NK-92 treated with Interleukin-12 subunit alpha and Interleukin-12 subunit beta, amount 100 ng/mL, for 24 hours (cell line): Measurements from ENCODE around the gene VTN.
A peak's percentile ranks its signal among the peaks of the same experiment; 100 is the strongest.
"Not testable (repeated sequence)": the region's sequence is repeated elsewhere in the genome, so short reads cannot be mapped to it uniquely, and the experiment has no call there.

ENCODE experiments used
- DNase-seq: peaks from one replicate; lab custom pipeline; 2025; lab: John Stamatoyannopoulos, UW

Gene VTN

DNA sequence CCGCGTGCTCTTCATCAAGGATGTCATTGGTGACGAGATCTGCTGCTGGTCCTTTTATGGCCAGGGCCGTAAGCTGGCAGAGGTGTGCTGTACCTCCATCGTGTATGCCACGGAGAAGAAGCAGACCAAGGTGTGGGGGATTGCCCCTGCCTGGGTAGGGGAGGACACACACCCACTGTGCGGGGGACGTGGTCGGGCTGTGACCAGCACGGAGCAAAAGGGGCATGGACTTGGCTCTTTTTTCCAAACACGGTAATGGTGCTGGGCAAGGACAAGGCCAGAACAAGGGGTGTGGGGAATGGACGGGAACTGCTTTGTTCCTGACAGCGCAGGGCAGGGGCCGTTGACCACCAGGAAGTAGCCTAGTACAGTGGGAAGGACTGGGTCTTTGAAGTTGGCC lies 27.8 kb downstream of the VTN start:
- no peak for DNase-seq

DNA sequence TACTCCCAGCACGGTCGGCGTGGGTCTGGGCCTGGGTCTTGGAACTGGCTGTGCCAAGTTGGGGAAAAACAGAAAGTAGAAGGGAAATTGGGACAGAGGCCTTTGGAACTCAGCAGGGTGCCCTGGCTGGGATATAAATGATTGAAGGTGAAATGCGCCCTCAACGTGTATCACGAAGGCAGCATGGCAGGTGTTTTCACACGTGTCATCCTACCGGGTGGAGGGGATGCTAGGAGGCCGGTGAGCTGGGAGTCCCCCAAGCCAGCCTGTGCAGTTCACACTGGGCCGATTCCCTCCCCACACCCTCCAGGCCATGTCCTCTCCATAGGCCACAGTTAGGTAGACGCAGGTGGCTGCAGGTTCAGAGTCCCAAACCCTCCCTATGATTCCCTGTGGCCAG lies 28.6 kb downstream of the VTN start:
- DNase-seq = no peak

GRCh38 chr17:28340374-28340773 lies 29.7 kb downstream of the VTN start:
- DNase-seq = no peak

DNA sequence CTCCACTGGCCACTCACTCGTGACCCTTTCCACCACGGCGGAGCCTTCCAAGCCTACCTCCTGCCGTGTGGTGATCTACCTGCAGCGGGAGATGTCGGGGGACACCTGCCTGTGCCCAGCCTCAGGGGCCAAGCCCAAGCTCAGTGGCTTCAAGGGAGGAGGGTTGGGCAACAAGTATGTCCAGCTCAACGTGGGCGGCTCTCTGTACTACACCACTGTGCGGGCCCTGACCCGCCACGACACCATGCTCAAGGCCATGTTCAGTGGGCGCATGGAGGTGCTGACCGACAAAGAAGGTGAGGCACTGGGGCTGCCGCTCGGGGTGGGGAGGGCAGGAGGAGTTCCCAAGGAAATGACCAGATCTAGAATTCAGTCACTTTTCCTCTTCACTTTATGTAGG lies 30.7 kb downstream of the VTN start:
- DNase-seq = no peak

DNA sequence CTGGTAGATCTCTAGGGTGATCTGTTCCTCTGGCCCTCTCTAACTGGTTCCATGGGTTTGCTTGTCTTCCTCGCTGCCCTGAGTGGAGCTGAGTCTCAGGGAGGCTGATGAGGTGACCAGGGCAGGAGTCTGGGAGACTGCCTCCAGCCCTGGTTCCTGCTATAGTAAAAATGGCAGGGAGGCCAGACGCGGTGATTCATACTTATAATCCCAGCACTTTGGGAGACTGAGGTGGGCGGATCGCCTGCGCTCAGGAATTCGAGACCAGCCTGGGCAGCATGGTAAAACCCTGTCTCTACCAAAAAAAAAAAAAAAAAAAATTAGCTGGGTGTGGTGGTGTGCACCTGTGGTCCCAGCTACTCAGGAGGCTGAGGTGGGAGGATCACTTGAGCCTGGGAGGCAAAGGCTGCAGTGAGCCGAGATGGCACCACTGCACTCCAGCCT lies 31.3 kb downstream of the VTN start:
- DNase-seq = not testable (repeated sequence)

DNA sequence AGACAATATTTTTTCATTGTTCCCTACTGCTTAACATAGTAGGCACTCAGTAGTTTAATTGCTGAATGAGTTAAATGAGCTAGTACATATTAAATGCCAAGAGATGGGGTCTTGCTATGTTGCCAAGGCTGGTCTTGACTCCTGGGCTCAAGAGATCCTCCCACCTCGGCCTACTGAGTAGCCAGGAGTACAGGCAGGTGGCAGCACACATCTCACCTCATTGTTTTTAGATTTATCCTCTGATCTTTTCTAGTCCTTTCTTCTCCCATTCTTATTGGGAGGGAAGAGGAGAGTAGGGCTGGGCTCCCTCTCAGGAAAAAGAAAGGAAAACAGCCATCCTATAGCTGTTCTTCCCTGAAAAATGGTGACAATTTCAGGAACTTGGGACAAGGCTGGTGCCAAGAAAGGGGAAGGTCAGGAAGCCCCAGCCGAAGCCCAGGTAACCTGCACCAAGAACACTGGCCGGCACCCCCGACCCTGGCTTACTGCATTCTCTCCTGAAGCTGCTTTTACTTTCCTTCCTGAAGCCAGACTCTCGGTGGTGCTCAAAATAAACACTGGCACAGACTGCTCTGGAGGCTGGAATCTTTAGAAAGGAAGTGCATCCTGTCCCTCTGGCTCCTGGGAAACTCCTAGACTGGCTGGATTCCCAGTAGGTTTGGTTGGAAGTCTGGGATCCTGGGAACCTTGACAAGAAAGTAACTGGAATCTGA lies 31.9 kb downstream of the VTN start:
- no peak for DNase-seq

DNA sequence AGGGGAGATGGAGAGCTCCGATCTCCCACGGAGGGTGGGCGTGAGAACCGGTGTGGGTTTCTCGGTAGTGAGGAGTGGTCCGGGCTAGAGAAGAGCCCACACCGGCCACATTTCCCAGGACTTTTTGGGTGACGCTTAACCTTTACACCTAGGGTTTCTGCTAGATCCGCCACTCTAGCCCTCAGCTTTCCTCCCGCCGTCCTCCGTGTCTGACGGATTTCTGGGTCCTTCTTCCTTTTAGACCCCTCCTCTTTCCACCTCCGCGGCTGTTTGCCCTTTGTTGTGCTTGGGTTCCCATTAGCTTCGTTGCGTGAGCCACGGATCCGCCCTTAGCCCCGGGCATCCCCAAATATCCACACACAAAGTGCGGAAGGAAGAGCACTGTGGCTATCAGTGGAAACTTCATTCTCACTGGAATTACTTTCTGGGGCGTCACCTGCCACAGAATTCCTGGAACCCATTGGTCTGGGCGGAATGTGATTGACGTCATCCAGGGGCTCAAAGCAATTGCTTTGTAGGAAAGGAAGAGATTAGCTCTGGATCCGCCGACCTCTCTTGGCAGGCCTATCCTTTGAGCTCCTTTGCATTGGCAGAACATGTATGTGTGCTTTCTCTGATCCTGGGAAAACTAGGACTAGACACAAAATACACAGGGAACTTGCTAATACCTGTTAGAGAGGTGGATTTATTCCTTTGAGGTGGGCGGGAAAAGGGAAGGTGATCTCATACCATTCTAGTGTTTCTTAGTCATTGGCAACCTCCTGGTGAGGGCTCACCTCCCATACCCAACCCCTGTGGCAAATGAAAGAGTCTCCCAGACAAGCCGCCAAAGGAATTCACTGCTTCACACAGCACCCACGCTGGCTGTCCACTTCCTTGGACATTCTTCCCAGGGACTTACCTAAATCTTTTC lies 33.9 kb downstream of the VTN start:
- peak; percentile 37 for DNase-seq

- peak; percentile 99 for DNase-seq
Measured at GRCh38 chr17:28335201-28335958, 34.7 kb downstream of the VTN start, which contains the start of the genes IFT20 and TNFAIP1. Gene IFT20 (minus strand): TSS chr17:28335472. CDS start chr17:28331985, 3,487 bp downstream. Gene TNFAIP1 (plus strand): TSS chr17:28335761. CDS start chr17:28339522, 3,761 bp downstream.

DNA sequence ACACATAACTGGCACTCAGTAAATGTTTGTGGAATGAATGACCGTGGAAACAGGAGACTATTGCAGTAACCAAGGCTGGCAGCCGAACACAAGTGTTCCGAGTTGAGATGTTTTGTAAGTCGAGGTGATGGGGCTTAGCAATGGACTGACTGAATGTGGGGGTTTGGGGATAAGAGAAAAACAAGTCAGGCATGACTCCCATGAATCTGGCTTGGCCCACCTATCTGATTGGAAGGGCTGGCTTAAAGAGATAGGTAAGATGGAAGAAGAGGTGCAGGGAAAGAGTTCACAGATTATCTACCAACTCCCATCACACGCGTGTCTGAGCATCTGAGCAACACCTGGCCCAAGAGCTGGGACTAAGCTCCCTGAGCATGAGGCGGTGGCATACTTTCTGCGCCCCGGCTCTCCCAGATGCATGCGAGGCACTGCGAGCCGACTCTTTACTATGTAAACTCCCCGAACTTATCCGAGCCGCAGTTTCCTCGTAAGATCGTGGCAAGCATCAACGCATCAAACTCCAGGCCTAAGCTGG lies 35.4 kb downstream of the VTN start:
- no peak for DNase-seq

DNA sequence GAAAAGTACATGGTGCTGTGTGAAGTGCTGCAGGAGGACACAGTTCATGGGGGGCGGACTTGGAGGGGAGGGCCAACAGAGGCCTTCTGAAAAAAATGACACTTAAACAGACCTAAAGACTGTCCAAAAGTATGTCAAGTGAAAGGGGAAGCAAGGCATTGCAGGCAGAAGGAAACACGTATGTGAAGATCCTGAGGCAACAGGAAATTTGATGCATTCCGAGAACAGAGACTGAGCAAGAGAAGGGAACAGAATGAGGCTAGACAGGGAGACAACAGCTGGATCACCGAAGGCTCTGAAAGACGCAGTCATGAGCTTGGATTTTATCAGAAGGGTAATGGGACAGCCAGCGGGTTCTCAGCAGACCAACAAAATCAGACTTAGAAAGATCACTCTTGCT lies 35.9 kb downstream of the VTN start:
- no peak for DNase-seq

DNA sequence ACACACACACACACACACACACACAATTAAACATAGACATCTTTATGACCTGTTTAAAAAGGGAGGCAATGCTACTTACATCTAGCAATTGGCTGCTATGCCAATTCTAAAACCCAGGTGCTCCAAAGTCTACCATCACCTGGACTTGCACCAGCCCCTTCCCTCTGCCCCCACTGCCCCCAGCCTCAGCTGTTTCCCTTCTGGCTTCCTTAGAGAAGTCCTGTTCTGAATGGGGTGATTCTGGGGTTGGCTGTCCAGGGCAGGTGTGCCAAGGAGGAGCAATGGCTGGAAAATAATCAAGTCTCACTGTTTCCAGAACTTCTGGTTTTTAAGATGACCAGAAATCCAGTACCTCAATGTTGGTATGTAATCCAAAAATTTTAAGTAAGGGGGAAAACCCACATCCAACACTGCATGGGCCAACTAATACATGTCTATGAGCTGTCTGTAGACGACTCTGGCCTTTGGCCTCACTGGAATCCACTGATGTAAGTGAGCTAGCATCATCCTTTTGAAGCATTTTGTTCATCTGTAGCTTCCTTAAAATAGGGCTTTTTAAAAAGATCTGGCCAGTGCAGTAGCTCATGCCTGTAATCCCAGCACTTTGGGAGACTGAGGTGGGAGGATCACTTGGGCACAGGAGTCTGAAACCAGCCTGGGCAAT lies 36.9 kb downstream of the VTN start:
- DNase-seq = no peak

DNA sequence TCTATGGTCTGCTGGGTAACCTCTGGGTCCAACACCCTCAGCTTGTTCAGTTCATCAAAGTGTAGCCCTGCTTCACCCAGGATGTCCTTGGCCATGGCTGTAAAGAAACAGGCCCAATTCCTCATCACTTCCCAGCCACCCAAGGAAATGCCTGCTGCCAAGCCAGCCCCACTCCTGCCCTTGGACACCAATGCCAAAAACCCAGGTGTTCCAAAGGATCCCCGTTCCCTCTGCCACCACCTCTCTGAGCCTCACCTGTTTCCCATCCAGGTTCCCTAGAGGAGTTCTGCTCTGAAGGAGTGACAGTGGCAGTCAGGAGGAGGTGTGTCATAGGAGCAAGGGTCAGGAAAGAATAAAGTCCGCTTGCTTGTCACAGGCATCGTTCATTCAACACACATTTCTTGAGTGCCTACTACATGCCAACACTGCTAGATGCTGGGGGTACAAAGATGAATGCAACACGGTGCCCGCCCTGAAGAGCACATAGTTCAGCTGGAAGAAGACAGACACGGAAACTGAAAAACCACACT lies 38.2 kb downstream of the VTN start:
- DNase-seq = no peak

- no peak for DNase-seq
Measured at GRCh38 chr17:28330671-28331070, 39.4 kb downstream of the VTN start.

- DNase-seq = no peak
Measured at GRCh38 chr17:28328325-28328724, 41.8 kb downstream of the VTN start.

- no peak for DNase-seq
Measured at GRCh38 chr17:28327709-28328108, 42.4 kb downstream of the VTN start.

- DNase-seq = no peak
Measured at GRCh38 chr17:28327031-28327607, 43.0 kb downstream of the VTN start.

DNA sequence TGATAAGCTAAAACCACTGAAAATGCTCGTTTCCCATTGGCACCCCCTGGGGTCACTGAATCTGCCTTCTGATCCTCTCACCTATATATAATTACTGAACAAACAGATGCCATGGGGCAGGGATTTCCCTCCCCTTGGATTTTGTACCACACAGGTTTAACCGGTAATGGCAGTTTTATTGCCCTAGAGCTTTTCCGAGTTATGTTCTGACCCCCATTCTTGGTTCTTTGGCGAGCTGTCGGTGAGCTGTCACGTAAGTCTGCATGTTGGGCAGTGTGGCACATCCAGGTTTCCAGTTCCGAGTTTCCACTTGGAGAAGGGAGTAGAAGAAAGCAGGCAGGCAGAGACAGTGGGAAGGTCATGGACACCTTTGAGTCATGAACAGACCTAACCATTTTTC lies 44.0 kb downstream of the VTN start:
- DNase-seq = no peak

- no peak for DNase-seq
Measured at GRCh38 chr17:28325211-28325610, 44.9 kb downstream of the VTN start.

GRCh38 chr17:28324781-28325180 lies 45.3 kb downstream of the VTN start:
- no peak for DNase-seq

- DNase-seq = no peak
Measured at GRCh38 chr17:28324267-28324745, 45.8 kb downstream of the VTN start.
